ENCODE results near the gene ANKMY1.
A peak's percentile ranks its signal among the peaks of the same experiment; 100 is the strongest.

The ANKMY1 gene

GRCh38 chr2:240596491-240596931 is 38.7 kb upstream of the ANKMY1 start:
- peak overlapping the region in 1 of 2 donors; percentile 21 for H3K4me3 ChIP-seq
- DNase-seq, result peak; percentile 35 to 90
- peak overlapping the region; percentile 7 to 43 for H3K27ac ChIP-seq
- H3K36me3 ChIP-seq, result peaks cover 13 to 76% (median 50%) of the 10 kb centered on the region in 3 donors
- intact Hi-C loops (cut with DNase I; ENCODE audit: low total_unique reads), result loop anchor here (10.0 kb wide), 1 partner anchor 558 kb away; the partner anchor contains the start of gene PPP1R7
- H3K4me1 ChIP-seq, result peaks cover 0 to 31% (median 20%) of the 10 kb centered on the region in 4 donors
- no peaks in the 10 kb centered on the region for H3K27me3 ChIP-seq
- TF ChIP-seq CTCF (IDR thresholded peaks at IDR 0.05), result no peak
- H3K9me3 ChIP-seq, result no peaks in the 10 kb centered on the region

- DNase-seq, result peak in 1 of 2 donors; percentile 62
- peak overlapping the region; percentile 7 to 43 for H3K27ac ChIP-seq
- H3K36me3 ChIP-seq, result peaks cover 13 to 76% (median 54%) of the 10 kb centered on the region in 3 donors
- H3K4me3 ChIP-seq, result peak overlapping the region in 1 of 2 donors; percentile 21
- intact Hi-C loops (cut with DNase I; ENCODE audit: low total_unique reads), result loop anchor here (10.0 kb wide), 1 partner anchor 559 kb away; the partner anchor contains the start of gene PPP1R7
- peaks cover 0 to 31% (median 20%) of the 10 kb centered on the region in 4 donors for H3K4me1 ChIP-seq
- no peaks in the 10 kb centered on the region for H3K27me3 ChIP-seq
- H3K9me3 ChIP-seq, result no peaks in the 10 kb centered on the region
- TF ChIP-seq CTCF (IDR thresholded peaks at IDR 0.05), result no peak
Measured at GRCh38 chr2:240596080-240596460, 38.3 kb upstream of the ANKMY1 start.

- H3K4me3 ChIP-seq, result no peak overlapping the region
- intact Hi-C loops (cut with DNase I; ENCODE audit: low total_unique reads), result loop anchor here (10.0 kb wide), 1 partner anchor 559 kb away; the partner anchor contains the start of gene PPP1R7
- peaks cover 13 to 76% (median 59%) of the 10 kb centered on the region in 3 donors for H3K36me3 ChIP-seq
- peak overlapping the region; percentile 7 to 43 for H3K27ac ChIP-seq
- DNase-seq, result peak in 1 of 2 donors; percentile 53
- TF ChIP-seq CTCF (IDR thresholded peaks at IDR 0.05), result peak in 1 of 2 experiments; percentile 9
- no peaks in the 10 kb centered on the region for H3K27me3 ChIP-seq
- no peaks in the 10 kb centered on the region for H3K9me3 ChIP-seq
- peaks cover 0 to 31% (median 20%) of the 10 kb centered on the region in 4 donors for H3K4me1 ChIP-seq
Measured at GRCh38 chr2:240595381-240596079, 37.7 kb upstream of the ANKMY1 start.

- no peaks in the 10 kb centered on the region for H3K9me3 ChIP-seq
- H3K27ac ChIP-seq, result no peak overlapping the region
- peak in 1 of 2 donors; percentile 64 for DNase-seq
- no peaks in the 10 kb centered on the region for H3K27me3 ChIP-seq
- H3K4me1 ChIP-seq, result peaks cover 0 to 31% (median 20%) of the 10 kb centered on the region in 4 donors
- no peak for TF ChIP-seq CTCF (IDR thresholded peaks at IDR 0.05)
- H3K36me3 ChIP-seq, result peaks cover 13 to 76% (median 62%) of the 10 kb centered on the region in 3 donors
- intact Hi-C loops (cut with DNase I; ENCODE audit: low total_unique reads), result loop anchor here (10.0 kb wide), 1 partner anchor 560 kb away; the partner anchor contains the start of gene PPP1R7
- no peak overlapping the region for H3K4me3 ChIP-seq
Measured at GRCh38 chr2:240594511-240595380, 37.0 kb upstream of the ANKMY1 start.

- DNase-seq, result peak in 1 of 2 donors; percentile 63
Measured at GRCh38 chr2:240593703-240594451, 36.1 kb upstream of the ANKMY1 start.

More at GRCh38 chr2:240593703-240594451, 36.1 kb upstream of the ANKMY1 start:
- TF ChIP-seq CTCF (IDR thresholded peaks at IDR 0.05), result no peak
- Histone ChIP-seq H3K27me3 (no peaks in the 10 kb centered on the region), H3K36me3 (peaks cover 13 to 73% (median 55%) of the 10 kb centered on the region in 3 donors), H3K27ac (no peak overlapping the region), H3K4me1 (peaks cover 0 to 31% (median 20%) of the 10 kb centered on the region in 4 donors), H3K9me3 (no peaks in the 10 kb centered on the region), H3K4me3 (no peak overlapping the region)
- intact Hi-C loops (cut with DNase I; ENCODE audit: low total_unique reads), result loop anchor here (10.0 kb wide), 1 partner anchor 561 kb away; the partner anchor contains the start of gene PPP1R7
